IgD-negative memory B cell (primary cell): ENCODE results near the gene KCNB1. TPM values are rescaled to one million over a fixed set of nuclear protein-coding genes. Genes with fewer than 3 reads are reported as not detected.
A peak's percentile ranks its signal among the peaks of the same experiment; 100 is the strongest.

Experiments
- H3K27ac Mint-ChIP-seq, 3 donors: one replicate each; pipeline ENCODE4 v1.8.0; 2020 to 2022; ENCODE audit warnings: mild to moderate bottlenecking in 3 of 3, mixed read lengths in 3 of 3, moderate library complexity in 1 of 3
- H3K27me3 Mint-ChIP-seq: one replicate; pipeline ENCODE4 v1.8.0; 2021; ENCODE audit warnings: mixed read lengths
- H3K36me3 Mint-ChIP-seq: one replicate; pipeline ENCODE4 v1.8.0; 2020; ENCODE audit warnings: mild to moderate bottlenecking, mixed read lengths
- H3K4me1 Mint-ChIP-seq, 3 donors: one replicate each; pipeline ENCODE4 v1.8.0; 2020 to 2022; ENCODE audit warnings: mixed read lengths in 3 of 3, mild to moderate bottlenecking in 1 of 3
- H3K4me3 Mint-ChIP-seq, 4 donors: one replicate each; pipeline ENCODE4 v1.8.0; 2020 to 2022; ENCODE audit warnings: mild to moderate bottlenecking in 4 of 4, mixed read lengths in 4 of 4, moderate library complexity in 3 of 4
- H3K9me3 Mint-ChIP-seq, 3 donors: one replicate each; pipeline ENCODE4 v1.8.0; 2020 to 2021; ENCODE audit warnings: mixed read lengths in 3 of 3, mild to moderate bottlenecking in 1 of 3
- polyA plus RNA-seq: library from polyadenylated mRNA; unstranded; fragments of 300-500 nt; fragmentation: Illumina TruSeq; gene quantifications from one replicate; pipeline ENCODE4 v1.2.3, GENCODE V29; 2021

The KCNB1 gene
- polyA plus RNA-seq, 1 donor from 2014 or later, result not detected

DNA sequence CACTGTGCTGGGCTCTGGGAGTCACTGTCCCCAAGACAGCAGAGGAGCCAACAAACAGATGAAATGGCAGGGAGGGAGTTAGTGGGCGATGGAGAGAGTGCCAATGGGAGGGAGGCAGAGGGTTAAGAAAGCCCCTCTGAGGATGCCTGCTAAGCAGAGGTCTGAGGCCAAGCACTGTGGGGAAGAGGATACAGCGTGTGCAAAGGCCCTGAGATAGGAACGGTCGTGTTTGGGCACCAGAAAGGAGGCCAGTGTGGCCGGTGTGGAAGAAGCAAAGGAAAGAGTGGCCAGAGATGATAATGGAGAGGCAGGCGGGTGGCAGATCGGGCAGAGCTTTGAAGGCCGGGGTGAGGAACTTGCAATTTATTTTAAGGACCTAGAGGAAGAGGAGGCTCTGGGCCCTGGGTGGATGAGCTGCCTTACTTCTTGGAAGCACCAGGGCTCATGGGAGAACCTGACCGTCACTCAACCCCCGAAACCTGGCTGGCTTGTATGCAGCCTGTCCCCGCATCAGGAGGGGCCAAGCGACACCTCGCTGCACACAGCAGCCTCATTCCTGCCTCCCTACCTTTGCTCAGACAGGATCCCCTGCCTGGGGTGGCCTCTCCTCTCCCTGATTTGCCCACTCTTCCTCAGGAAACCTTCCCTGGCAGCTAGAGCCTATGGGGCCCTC, 73.0 kb downstream of the KCNB1 start:
- peak overlapping the region in 1 of 4 donors; percentile 11 for H3K4me3 Mint-ChIP-seq
- H3K9me3 Mint-ChIP-seq, result no peaks in the 10 kb centered on the region
- H3K36me3 Mint-ChIP-seq, result no peaks in the 10 kb centered on the region
- H3K27ac Mint-ChIP-seq, result no peak overlapping the region
- H3K27me3 Mint-ChIP-seq, result peaks cover 17% of the 10 kb centered on the region
- no peaks in the 10 kb centered on the region for H3K4me1 Mint-ChIP-seq

DNA sequence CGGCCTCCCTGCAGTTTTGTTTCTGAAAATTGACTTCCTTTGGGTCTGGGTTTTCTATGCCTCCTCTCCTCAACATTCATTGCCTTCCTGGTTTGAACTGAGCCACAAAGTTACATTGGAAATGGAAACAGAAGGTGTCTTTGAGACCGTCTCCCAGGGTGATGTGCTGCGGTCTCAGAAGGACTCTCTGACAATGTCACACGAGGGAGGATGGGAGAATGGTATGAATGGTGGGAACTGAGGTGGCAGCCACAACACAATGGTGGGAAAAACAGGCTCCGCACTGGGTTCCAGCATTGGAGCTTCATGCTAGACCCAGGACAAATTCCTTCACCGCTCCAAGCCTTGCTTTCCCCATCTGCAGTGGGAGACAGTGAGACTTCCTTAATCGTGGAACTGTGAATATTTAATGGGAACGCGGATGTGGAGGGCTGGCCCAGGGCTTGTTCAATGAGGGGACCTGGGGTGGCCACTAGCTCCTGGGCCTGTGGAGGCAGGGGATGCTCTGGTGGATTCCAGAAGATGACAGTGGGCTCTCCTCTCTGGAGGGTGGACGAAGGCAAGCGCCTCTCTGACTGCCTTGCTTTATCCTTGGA, 73.9 kb downstream of the KCNB1 start:
- Mint-ChIP-seq H3K36me3 (no peaks in the 10 kb centered on the region), H3K9me3 (no peaks in the 10 kb centered on the region), H3K4me3 (peak overlapping the region in 2 of 4 donors; percentile 13 to 70), H3K4me1 (no peaks in the 10 kb centered on the region), H3K27ac (no peak overlapping the region), H3K27me3 (peaks cover 15% of the 10 kb centered on the region)

DNA sequence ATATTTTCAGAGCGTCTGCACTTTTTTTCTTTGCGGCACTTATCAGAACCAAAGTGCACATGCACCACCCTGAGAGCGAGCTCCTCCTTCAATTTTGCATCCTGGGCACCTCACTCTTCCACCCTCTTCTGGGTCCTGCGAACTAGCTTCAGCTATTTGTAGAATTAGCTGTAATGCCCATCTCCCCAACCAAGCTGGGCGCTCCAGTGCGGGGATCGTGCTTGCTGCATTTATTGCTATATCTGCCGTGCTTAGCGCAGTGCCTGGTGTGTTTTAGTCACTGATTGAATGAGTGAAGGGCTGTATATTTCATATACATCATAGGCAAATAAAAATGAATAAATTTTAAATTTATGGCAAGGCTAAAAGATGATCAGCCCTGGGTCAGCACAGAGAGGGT, 75.8 kb downstream of the KCNB1 start:
- H3K9me3 Mint-ChIP-seq, result peaks cover 0 to 4% (median 0%) of the 10 kb centered on the region in 3 donors
- H3K4me1 Mint-ChIP-seq, result no peaks in the 10 kb centered on the region
- H3K36me3 Mint-ChIP-seq, result no peaks in the 10 kb centered on the region
- H3K4me3 Mint-ChIP-seq, result no peak overlapping the region
- no peak overlapping the region for H3K27ac Mint-ChIP-seq
- peaks cover 16% of the 10 kb centered on the region for H3K27me3 Mint-ChIP-seq

- H3K4me3 Mint-ChIP-seq, result no peak overlapping the region
- no peak overlapping the region for H3K27ac Mint-ChIP-seq
- H3K36me3 Mint-ChIP-seq, result no peaks in the 10 kb centered on the region
- peaks cover 0 to 4% (median 0%) of the 10 kb centered on the region in 3 donors for H3K9me3 Mint-ChIP-seq
- H3K4me1 Mint-ChIP-seq, result no peaks in the 10 kb centered on the region
- H3K27me3 Mint-ChIP-seq, result peaks cover 16% of the 10 kb centered on the region
Observed at GRCh38 chr20:49405696-49406095, 76.8 kb downstream of the KCNB1 start.

DNA sequence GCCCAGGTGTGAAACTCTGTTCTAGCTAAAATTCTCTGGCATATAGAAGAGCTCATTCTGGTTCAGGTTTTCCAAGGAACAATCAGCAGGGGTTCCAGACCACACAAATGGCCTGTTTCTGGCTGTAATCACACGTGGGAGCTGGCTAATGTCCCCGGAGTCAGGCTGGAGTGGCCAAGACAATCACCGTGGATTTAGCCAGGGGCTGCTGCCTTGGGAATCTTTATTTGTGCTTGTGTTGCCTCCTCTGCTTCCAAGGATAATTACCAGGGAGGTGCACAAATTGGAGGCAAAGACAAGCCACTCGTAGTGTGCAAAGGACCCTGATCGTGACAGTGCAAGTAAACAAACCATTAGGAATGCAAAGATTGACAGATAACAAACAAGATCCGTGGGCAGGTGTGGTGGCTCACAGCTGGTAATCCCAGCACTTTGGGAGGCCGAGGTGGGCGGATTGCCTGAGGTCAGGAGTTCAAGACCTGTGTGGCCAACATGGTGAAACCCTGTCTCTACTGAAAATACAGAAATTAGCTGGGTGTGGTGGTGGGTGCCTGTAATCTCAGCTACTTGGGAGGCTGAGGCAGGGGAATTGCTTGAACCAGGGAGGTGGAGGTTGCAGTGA, 77.3 kb downstream of the KCNB1 start:
- no peak overlapping the region for H3K27ac Mint-ChIP-seq
- no peaks in the 10 kb centered on the region for H3K36me3 Mint-ChIP-seq
- H3K4me3 Mint-ChIP-seq, result no peak overlapping the region
- peaks cover 0 to 4% (median 0%) of the 10 kb centered on the region in 3 donors for H3K9me3 Mint-ChIP-seq
- peaks cover 16% of the 10 kb centered on the region for H3K27me3 Mint-ChIP-seq
- H3K4me1 Mint-ChIP-seq, result no peaks in the 10 kb centered on the region

GRCh38 chr20:49404461-49404860, 78.0 kb downstream of the KCNB1 start:
- Mint-ChIP-seq H3K27me3 (peaks cover 16% of the 10 kb centered on the region), H3K9me3 (peaks cover 0 to 4% (median 0%) of the 10 kb centered on the region in 3 donors), H3K4me1 (no peaks in the 10 kb centered on the region), H3K36me3 (no peaks in the 10 kb centered on the region), H3K27ac (no peak overlapping the region), H3K4me3 (no peak overlapping the region)

GRCh38 chr20:49403911-49404310, 78.6 kb downstream of the KCNB1 start:
- no peak overlapping the region for H3K27ac Mint-ChIP-seq
- no peaks in the 10 kb centered on the region for H3K36me3 Mint-ChIP-seq
- H3K27me3 Mint-ChIP-seq, result peaks cover 12% of the 10 kb centered on the region
- peaks cover 0 to 4% (median 0%) of the 10 kb centered on the region in 3 donors for H3K9me3 Mint-ChIP-seq
- H3K4me1 Mint-ChIP-seq, result no peaks in the 10 kb centered on the region
- H3K4me3 Mint-ChIP-seq, result no peak overlapping the region

- Mint-ChIP-seq H3K9me3 (peaks cover 0 to 4% (median 0%) of the 10 kb centered on the region in 3 donors), H3K36me3 (no peaks in the 10 kb centered on the region), H3K4me1 (no peaks in the 10 kb centered on the region), H3K27me3 (peaks cover 8% of the 10 kb centered on the region), H3K4me3 (no peak overlapping the region), H3K27ac (no peak overlapping the region)
Observed at GRCh38 chr20:49403012-49403411, 79.5 kb downstream of the KCNB1 start.

- H3K27me3 Mint-ChIP-seq, result peaks cover 8% of the 10 kb centered on the region
- no peaks in the 10 kb centered on the region for H3K4me1 Mint-ChIP-seq
- H3K36me3 Mint-ChIP-seq, result no peaks in the 10 kb centered on the region
- no peak overlapping the region for H3K4me3 Mint-ChIP-seq
- no peak overlapping the region for H3K27ac Mint-ChIP-seq
- peaks cover 0 to 4% (median 0%) of the 10 kb centered on the region in 3 donors for H3K9me3 Mint-ChIP-seq
Observed at GRCh38 chr20:49400904-49401303, 81.6 kb downstream of the KCNB1 start.

GRCh38 chr20:49400410-49400809, 82.1 kb downstream of the KCNB1 start:
- Mint-ChIP-seq H3K4me3 (peak overlapping the region in 1 of 4 donors; percentile 5), H3K27ac (no peak overlapping the region), H3K27me3 (peaks cover 8% of the 10 kb centered on the region), H3K9me3 (peaks cover 0 to 5% (median 0%) of the 10 kb centered on the region in 3 donors), H3K4me1 (no peaks in the 10 kb centered on the region), H3K36me3 (no peaks in the 10 kb centered on the region)

DNA sequence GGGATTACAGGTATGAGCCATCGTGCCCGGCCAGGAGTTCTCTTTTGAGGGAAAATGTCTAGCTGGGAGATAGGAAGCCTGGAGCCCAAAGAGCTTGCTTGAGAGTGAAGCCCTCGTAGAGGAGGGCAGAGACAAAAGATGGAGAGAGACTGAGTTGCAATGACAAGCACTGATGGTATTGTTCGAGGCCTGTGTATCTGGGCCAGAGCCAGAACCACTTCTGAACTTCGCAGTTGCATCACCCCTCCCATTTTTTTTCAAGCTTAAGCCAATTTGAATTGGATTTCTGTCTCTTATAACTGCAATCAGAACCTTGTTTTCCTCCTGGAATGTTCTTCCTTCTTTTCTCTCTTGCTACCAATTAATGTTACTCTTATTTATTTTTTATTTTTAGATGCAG, 83.1 kb downstream of the KCNB1 start:
- Mint-ChIP-seq H3K27me3 (peaks cover 10% of the 10 kb centered on the region), H3K36me3 (no peaks in the 10 kb centered on the region), H3K4me3 (no peak overlapping the region), H3K9me3 (peaks cover 0 to 6% (median 0%) of the 10 kb centered on the region in 3 donors), H3K4me1 (no peaks in the 10 kb centered on the region), H3K27ac (no peak overlapping the region)

DNA sequence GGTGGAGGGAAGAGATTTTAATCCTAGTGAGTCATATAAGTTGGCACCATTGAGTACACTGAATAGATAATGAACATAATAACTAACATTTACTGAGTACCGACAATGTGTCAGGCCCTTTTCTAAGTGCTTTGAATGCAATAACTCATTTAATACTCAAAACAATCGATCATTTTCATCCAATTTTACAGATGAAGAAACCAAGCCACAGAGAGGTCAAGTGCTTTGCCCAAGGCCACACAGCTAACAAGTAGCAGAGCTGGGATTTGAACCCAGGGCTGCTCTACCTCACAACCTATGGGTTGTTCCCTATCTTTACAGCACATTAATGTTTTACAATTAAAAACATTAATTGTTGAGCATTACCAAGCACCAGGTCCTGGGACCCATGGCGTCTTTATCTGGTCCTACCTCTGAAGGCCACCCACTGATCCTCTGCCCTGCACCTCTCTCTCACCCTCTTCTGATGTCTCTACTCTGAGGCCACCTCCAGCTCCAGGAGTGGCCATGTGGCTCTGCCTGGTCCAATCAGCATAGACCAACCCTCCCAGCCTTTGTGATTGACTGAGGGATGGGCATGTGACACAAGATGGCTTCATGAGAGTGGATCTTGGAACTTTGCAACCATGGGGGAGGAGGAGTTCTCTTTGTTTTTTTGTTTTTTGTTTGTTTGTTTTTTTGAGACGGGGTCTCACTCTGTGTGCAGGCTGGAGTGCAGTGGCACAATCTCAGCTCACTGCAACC, 83.9 kb downstream of the KCNB1 start:
- H3K27ac Mint-ChIP-seq, result no peak overlapping the region

GRCh38 chr20:49397525-49397924, 84.9 kb downstream of the KCNB1 start:
- Mint-ChIP-seq H3K4me3 (no peak overlapping the region), H3K9me3 (peaks cover 0 to 6% (median 0%) of the 10 kb centered on the region in 3 donors), H3K36me3 (no peaks in the 10 kb centered on the region), H3K27me3 (peaks cover 16% of the 10 kb centered on the region), H3K4me1 (no peaks in the 10 kb centered on the region), H3K27ac (no peak overlapping the region)

More for the DNA sequence above, 83.9 kb downstream of the KCNB1 start:
- Mint-ChIP-seq H3K36me3 (no peaks in the 10 kb centered on the region), H3K9me3 (peaks cover 0 to 6% (median 0%) of the 10 kb centered on the region in 3 donors), H3K27me3 (peaks cover 11% of the 10 kb centered on the region), H3K4me1 (no peaks in the 10 kb centered on the region), H3K4me3 (no peak overlapping the region)

- H3K4me3 Mint-ChIP-seq, result no peak overlapping the region
- H3K36me3 Mint-ChIP-seq, result no peaks in the 10 kb centered on the region
- H3K27ac Mint-ChIP-seq, result no peak overlapping the region
- no peaks in the 10 kb centered on the region for H3K4me1 Mint-ChIP-seq
- H3K27me3 Mint-ChIP-seq, result peaks cover 16% of the 10 kb centered on the region
- peaks cover 0 to 1% (median 0%) of the 10 kb centered on the region in 3 donors for H3K9me3 Mint-ChIP-seq
Observed at GRCh38 chr20:49396230-49396629, 86.2 kb downstream of the KCNB1 start.

DNA sequence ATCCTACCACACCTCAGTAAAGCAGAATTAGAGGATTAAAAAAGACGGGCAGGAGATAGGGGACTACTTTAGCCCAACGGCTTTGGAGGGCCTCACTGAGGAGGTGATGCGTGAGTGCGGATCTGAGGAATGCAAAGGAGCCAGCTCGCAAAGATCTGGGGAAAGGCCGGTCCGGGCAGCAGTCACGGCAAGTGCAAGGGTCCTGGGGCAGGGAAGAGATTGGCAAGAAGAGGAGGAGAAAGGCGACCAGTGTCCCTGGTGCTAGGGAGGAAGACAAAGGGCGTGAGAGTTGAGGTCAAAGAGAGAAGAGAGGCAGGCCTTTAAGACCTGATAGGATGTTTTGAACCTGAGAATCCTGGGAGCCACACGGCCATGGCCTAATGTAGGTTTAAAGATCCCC, 86.8 kb downstream of the KCNB1 start:
- peaks cover 16% of the 10 kb centered on the region for H3K27me3 Mint-ChIP-seq
- H3K4me1 Mint-ChIP-seq, result no peaks in the 10 kb centered on the region
- no peaks in the 10 kb centered on the region for H3K36me3 Mint-ChIP-seq
- H3K9me3 Mint-ChIP-seq, result peaks cover 0 to 1% (median 0%) of the 10 kb centered on the region in 3 donors
- no peak overlapping the region for H3K27ac Mint-ChIP-seq
- H3K4me3 Mint-ChIP-seq, result no peak overlapping the region
